ENCODE measurements around the gene ATP2B1. TPM values are rescaled to one million over a fixed set of nuclear protein-coding genes. Genes with fewer than 3 reads are reported as not detected.

ATP2B1 gene
- total RNA-seq, 1 experiment from 2014 or later: 20.6 TPM

DNA sequence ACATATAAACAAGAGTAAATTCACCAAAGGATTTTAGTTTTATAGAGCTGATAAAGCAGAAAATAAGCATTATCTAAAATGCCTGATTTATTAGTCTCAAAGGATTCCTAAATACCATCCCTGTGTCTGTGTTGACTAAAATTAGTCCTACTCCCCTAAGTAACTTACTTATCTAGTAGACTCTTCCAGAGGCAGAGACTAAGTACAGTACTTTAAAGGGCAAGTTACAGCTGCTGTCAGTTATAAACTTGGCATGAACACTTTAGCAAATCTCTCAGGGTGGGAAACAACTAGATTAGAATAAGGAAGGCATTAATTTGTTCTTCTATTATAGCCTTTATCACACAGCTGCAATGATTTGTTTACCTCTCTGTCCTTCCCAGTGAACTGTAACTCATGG, 46.0 kb downstream of the ATP2B1 start:
- Histone ChIP-seq H3K79me2 (ENCODE audit: insufficient read depth, low read length) (no peaks in the 10 kb centered on the region; the same call in 1 of the 2 replicates), H3K4me1 (ENCODE audit: insufficient read depth, low read length) (no peaks in the 10 kb centered on the region; the same call in 1 of the 2 replicates), H4K5ac (ENCODE audit: insufficient read length, low read depth, low read length) (no peak overlapping the region), H3K4ac (ENCODE audit: low read depth, low read length) (no peak overlapping the region), H3K23ac (ENCODE audit: insufficient read length, low read depth, low read length) (no peak overlapping the region), H3K56ac (ENCODE audit: insufficient read length, low read depth, low read length) (no peak overlapping the region), H3K27me3 (ENCODE audit: insufficient read depth, low read length) (no peaks in the 10 kb centered on the region), H3K9me3 (ENCODE audit: control insufficient read depth, low read depth, low read length) (no peaks in the 10 kb centered on the region), H2BK12ac (ENCODE audit: insufficient read length, low read depth, low read length) (no peak overlapping the region), H3K9ac (ENCODE audit: extremely low read depth, insufficient read length, low read length) (no peak overlapping the region), H3K27ac (ENCODE audit: insufficient read length, low read depth, low read length) (no peak overlapping the region), H3K14ac (ENCODE audit: insufficient read depth, low read length) (no peak overlapping the region), H3K18ac (ENCODE audit: insufficient read length, low read depth, low read length) (no peak overlapping the region), H4K91ac (ENCODE audit: insufficient read length, low read depth, low read length) (no peak overlapping the region), H2BK5ac (ENCODE audit: insufficient read length, low read length) (no peak overlapping the region), H2AFZ (ENCODE audit: low read length) (no peak overlapping the region), H3K23me2 (ENCODE audit: insufficient read length, low read depth, low read length, poor library complexity, severe bottlenecking) (no peaks in the 10 kb centered on the region), H2BK15ac (ENCODE audit: low read depth, low read length) (no peak overlapping the region), H3T11ph (ENCODE audit: low read length) (no peak overlapping the region), H4K20me1 (ENCODE audit: control insufficient read depth, insufficient read depth, insufficient read length) (no peaks in the 10 kb centered on the region), H3K79me1 (ENCODE audit: insufficient read depth, low read depth, low read length, poor library complexity, severe bottlenecking) (no peaks in the 10 kb centered on the region), H4K8ac (replicated peaks; ENCODE audit: insufficient read length, low read depth, low read length) (no peak overlapping the region), H2BK120ac (ENCODE audit: low read depth, low read length, poor library complexity, severe bottlenecking) (no peak overlapping the region), H3K4me2 (ENCODE audit: insufficient read depth, insufficient read length, low read length) (no peak overlapping the region), H2BK20ac (ENCODE audit: low read depth, low read length, poor library complexity, severe bottlenecking) (no peak overlapping the region), H2AK5ac (ENCODE audit: insufficient read length, low read length) (no peak overlapping the region)
- peaks cover 10 to 13% of the 10 kb centered on the region in 2 experiments for H3K4me1 Mint-ChIP-seq
- H3K9me3 Mint-ChIP-seq: no peaks in the 10 kb centered on the region
- H3K4me3 Mint-ChIP-seq: no peak overlapping the region
- no peak overlapping the region for H3K27ac Mint-ChIP-seq
- no peaks in the 10 kb centered on the region for H3K36me3 Mint-ChIP-seq (ENCODE audit: insufficient read depth in 1 of 3, low read depth in 3 of 3)
- no peaks in the 10 kb centered on the region for H3K27me3 Mint-ChIP-seq (ENCODE audit: low read depth)
- TF ChIP-seq, protein P1, sequence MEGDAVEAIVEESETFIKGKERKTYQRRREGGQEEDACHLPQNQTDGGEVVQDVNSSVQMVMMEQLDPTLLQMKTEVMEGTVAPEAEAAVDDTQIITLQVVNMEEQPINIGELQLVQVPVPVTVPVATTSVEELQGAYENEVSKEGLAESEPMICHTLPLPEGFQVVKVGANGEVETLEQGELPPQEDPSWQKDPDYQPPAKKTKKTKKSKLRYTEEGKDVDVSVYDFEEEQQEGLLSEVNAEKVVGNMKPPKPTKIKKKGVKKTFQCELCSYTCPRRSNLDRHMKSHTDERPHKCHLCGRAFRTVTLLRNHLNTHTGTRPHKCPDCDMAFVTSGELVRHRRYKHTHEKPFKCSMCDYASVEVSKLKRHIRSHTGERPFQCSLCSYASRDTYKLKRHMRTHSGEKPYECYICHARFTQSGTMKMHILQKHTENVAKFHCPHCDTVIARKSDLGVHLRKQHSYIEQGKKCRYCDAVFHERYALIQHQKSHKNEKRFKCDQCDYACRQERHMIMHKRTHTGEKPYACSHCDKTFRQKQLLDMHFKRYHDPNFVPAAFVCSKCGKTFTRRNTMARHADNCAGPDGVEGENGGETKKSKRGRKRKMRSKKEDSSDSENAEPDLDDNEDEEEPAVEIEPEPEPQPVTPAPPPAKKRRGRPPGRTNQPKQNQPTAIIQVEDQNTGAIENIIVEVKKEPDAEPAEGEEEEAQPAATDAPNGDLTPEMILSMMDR (conservative IDR thresholded peaks at IDR 0.05): no peak
- no peak for DNase-seq
